ENCODE results near the gene GALNT16.

- TF ChIP-seq, protein P1, sequence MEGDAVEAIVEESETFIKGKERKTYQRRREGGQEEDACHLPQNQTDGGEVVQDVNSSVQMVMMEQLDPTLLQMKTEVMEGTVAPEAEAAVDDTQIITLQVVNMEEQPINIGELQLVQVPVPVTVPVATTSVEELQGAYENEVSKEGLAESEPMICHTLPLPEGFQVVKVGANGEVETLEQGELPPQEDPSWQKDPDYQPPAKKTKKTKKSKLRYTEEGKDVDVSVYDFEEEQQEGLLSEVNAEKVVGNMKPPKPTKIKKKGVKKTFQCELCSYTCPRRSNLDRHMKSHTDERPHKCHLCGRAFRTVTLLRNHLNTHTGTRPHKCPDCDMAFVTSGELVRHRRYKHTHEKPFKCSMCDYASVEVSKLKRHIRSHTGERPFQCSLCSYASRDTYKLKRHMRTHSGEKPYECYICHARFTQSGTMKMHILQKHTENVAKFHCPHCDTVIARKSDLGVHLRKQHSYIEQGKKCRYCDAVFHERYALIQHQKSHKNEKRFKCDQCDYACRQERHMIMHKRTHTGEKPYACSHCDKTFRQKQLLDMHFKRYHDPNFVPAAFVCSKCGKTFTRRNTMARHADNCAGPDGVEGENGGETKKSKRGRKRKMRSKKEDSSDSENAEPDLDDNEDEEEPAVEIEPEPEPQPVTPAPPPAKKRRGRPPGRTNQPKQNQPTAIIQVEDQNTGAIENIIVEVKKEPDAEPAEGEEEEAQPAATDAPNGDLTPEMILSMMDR (IDR thresholded peaks at IDR 0.05), result no peak
- no peak for TF ChIP-seq EP300 (IDR thresholded peaks at IDR 0.05)
- no peak for TF ChIP-seq POLR2A (IDR thresholded peaks at IDR 0.05)
- TF ChIP-seq POLR2AphosphoS5 (IDR thresholded peaks at IDR 0.05), result no peak
These were observed 53.2 kb downstream of the GALNT16 start for GRCh38 chr14:69313176-69313575.
